Activated CD8-positive, alpha-beta memory T cell treated with anti-CD3 and anti-CD28 coated beads for 4 hours (primary cell): Measurements from ENCODE around the gene FDXR.
"Not testable (repeated sequence)": the region's sequence is repeated elsewhere in the genome, so short reads cannot be mapped to it uniquely, and the experiment has no call there.

ENCODE experiments used
- DNase-seq, 2 donors: peaks; one replicate each; pipeline ENCODE4 v3.0.0-alpha.2; 2020; ENCODE audit warnings: low read depth in 2 of 2

Gene FDXR

GRCh38 chr17:74872313-74873036, at the start of gene FDXR:
TSS of gene FDXR (minus strand) at chr17:74872994. CDS start at chr17:74872944, 50 bp downstream.
- DNase-seq: no peak

- no peak for DNase-seq
These were observed 49.4 kb upstream of the FDXR start for GRCh38 chr17:74922172-74922571.

- DNase-seq: no peak
These were observed 49.0 kb upstream of the FDXR start for GRCh38 chr17:74921769-74922168.

GRCh38 chr17:74921026-74921681, 48.4 kb upstream of the FDXR start:
- no peak for DNase-seq

- no peak for DNase-seq
These were observed 47.8 kb upstream of the FDXR start for GRCh38 chr17:74920642-74921025.

- no peak for DNase-seq
These were observed 47.5 kb upstream of the FDXR start for GRCh38 chr17:74920306-74920620.

GRCh38 chr17:74919440-74920305, 46.9 kb upstream of the FDXR start:
- DNase-seq: no peak

- DNase-seq: no peak
These were observed 46.1 kb upstream of the FDXR start for GRCh38 chr17:74918906-74919305.

GRCh38 chr17:74917430-74917829, 44.6 kb upstream of the FDXR start:
- DNase-seq: no peak

- no peak for DNase-seq
These were observed 44.0 kb upstream of the FDXR start for GRCh38 chr17:74916851-74917199.

GRCh38 chr17:74916136-74916850, 43.5 kb upstream of the FDXR start:
- DNase-seq: no peak

GRCh38 chr17:74911423-74911822, 38.6 kb upstream of the FDXR start:
- DNase-seq: not testable (repeated sequence)

GRCh38 chr17:74909097-74909496, 36.3 kb upstream of the FDXR start:
- DNase-seq: not testable (repeated sequence)

GRCh38 chr17:74907012-74907411, 34.2 kb upstream of the FDXR start:
- no peak for DNase-seq

- not testable (repeated sequence) for DNase-seq
These were observed 33.5 kb upstream of the FDXR start for GRCh38 chr17:74906214-74906793.

- no peak for DNase-seq
These were observed 32.1 kb upstream of the FDXR start for GRCh38 chr17:74904687-74905409.

GRCh38 chr17:74903671-74904070, 30.9 kb upstream of the FDXR start:
- no peak for DNase-seq

- no peak for DNase-seq
These were observed 30.2 kb upstream of the FDXR start for GRCh38 chr17:74903034-74903433.

- DNase-seq: no peak
These were observed 28.8 kb upstream of the FDXR start for GRCh38 chr17:74901353-74902135.

- no peak for DNase-seq
These were observed 27.4 kb upstream of the FDXR start for GRCh38 chr17:74900208-74900607.
